NCI-H2227 (cell line): ENCODE measurements around the gene SEC22A.

Experiments
- DNase-seq: peaks from one replicate; lab custom pipeline; 2025; ENCODE audit not compliant: unreplicated experiment; lab: John Stamatoyannopoulos, UW

SEC22A gene

GRCh38 chr3:123301331-123302184 is 99.8 kb downstream of the SEC22A start:
- no peak for DNase-seq

GRCh38 chr3:123302961-123303360 is 101.2 kb downstream of the SEC22A start:
- DNase-seq = no peak

- DNase-seq = no peak
Observed at GRCh38 chr3:123303976-123304560, 102.3 kb downstream of the SEC22A start.

GRCh38 chr3:123305192-123305591 is 103.4 kb downstream of the SEC22A start:
- no peak for DNase-seq

GRCh38 chr3:123307064-123307463 is 105.3 kb downstream of the SEC22A start:
- no peak for DNase-seq

- no peak for DNase-seq
Observed at GRCh38 chr3:123310186-123310585, 108.4 kb downstream of the SEC22A start.

GRCh38 chr3:123310741-123311140 is 109.0 kb downstream of the SEC22A start:
- DNase-seq = no peak

- no peak for DNase-seq
Observed at GRCh38 chr3:123311201-123311600, 109.5 kb downstream of the SEC22A start.

- DNase-seq = no peak
Observed at GRCh38 chr3:123312331-123313265, 110.9 kb downstream of the SEC22A start.

- no peak for DNase-seq
Observed at GRCh38 chr3:123313889-123314288, 112.1 kb downstream of the SEC22A start.

GRCh38 chr3:123314359-123315270 is 112.9 kb downstream of the SEC22A start:
- DNase-seq = no peak

- no peak for DNase-seq
Observed at GRCh38 chr3:123315271-123315595, 113.5 kb downstream of the SEC22A start.

- DNase-seq = no peak
Observed at GRCh38 chr3:123317716-123318115, 116.0 kb downstream of the SEC22A start.

- no peak for DNase-seq
Observed at GRCh38 chr3:123318374-123318773, 116.6 kb downstream of the SEC22A start.

- no peak for DNase-seq
Observed at GRCh38 chr3:123319760-123320159, 118.0 kb downstream of the SEC22A start.

GRCh38 chr3:123320221-123320620 is 118.5 kb downstream of the SEC22A start:
- no peak for DNase-seq

- no peak for DNase-seq
Observed at GRCh38 chr3:123321806-123322205, 120.1 kb downstream of the SEC22A start.

GRCh38 chr3:123322866-123323265 is 121.1 kb downstream of the SEC22A start:
- DNase-seq = no peak
